HUDEP-2 (cell line): ENCODE data around the gene ROS1.

ENCODE experiments used
- DNase-seq, 76 experiments: peaks; one replicate each; lab custom pipeline; 2025; ENCODE audit not compliant: unreplicated experiment in 76 of 76; lab: John Stamatoyannopoulos, UW

Gene ROS1

DNA sequence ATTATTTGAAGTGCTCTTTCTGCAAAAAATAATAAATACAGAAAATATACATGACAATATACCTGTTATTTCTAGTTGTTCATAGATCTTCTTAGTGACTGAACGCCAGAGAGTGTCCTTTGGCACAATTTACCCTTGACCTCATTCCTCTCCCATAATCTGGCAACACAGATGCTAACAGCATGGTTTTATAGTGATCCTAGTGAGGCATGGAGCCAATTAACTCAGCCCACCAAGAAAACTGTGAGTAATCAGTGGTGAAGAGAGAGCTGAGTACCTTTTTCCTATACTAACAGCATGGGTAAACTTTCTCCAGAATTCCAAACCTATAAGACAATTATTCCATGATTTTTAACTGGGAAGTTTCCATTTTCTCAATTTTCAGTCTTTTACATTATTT is 99.3 kb downstream of the ROS1 start:
- no peak for DNase-seq

DNA sequence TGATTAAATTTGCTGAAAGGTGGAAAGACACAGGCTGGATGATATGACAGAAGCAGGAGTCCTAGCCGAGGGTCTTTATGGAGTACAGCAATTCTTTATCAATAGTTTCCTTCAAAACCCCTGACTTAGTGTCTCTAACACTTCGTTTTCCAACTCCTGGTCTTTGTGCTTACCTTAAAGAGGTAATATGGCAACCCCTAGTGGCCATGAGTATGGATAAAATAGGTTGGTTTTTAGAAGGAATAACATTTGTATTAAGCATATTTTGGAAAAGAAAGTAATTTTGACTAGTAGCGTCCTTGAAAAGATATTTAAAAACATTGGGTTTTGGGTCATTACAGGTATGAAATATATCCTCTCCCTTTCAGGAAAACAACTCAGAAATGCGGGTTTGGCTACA is 108.5 kb downstream of the ROS1 start:
- DNase-seq = peak in 3 of 76 experiments; percentile 3 to 19 (median 13)

DNA sequence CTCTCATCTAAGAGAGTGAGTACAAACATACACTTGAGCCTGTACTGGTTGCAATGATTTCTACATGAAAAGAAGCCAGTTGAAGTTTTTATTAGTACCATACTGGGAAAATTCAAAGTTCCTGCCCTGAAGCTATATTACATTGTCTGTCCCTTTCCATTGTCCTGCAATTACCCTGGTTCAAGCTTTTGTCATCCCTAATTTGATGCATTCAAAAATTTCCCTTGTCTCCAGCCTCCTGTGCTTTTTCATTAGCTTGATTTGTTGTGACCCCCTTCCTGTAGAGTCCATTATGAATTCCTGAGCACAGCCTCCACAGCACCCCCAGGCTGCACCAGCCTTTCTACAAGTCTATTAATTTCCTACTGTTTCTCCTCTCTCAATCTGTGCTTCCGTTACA is 114.0 kb downstream of the ROS1 start:
- DNase-seq = no peak

DNA sequence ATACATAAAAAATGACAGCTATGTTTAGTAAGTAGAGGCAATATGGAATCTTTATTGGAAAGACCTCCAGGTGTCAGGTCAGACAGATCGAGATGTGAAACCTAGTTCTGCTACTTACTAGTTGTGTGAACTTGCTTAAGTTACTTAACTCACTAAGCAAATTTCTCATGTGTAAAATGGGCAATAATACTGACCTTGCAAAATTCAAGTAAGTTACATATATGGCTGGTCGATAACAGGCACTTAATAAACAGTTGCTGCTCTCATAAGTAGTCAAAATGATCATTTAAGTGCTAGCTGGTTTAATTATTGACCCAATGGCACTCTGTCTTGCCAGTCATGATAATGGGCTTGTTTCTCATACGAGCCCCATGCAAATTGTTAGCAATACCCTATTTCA is 114.4 kb downstream of the ROS1 start:
- no peak for DNase-seq

DNA sequence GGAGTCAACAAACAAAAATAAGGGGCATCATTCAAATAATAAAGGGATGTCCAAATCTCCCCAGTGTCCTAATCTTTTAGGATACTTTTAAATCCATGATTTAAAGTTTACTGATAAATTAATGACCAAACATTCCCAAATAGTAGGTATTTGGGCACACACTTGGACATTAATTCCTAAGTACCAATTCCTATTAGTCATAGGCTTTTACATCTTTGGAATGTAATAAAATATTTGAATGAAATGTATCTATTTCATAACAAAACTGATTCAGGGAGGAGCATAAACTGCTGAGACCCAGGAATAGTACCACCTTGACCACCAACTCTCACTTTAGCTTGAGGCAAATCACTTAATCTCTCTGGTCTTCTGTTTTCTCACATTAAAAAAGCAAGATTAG is 116.1 kb downstream of the ROS1 start:
- DNase-seq = no peak

DNA sequence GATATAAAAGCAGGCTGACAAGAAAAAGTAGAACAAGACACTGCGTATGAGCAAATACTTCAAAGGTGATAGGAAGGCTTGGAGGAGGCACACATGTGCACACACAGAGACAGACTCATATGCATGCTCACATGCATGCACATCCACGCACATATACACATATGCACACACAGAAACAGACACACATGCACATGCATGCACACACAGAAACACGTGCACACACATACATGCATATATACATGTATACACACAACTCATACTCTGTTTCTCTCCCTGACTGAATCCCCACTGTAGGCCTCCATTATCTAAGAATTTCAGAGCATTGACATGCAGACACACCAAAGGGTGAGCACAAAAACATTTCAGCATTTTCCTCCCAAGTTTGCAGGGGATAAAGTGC is 116.7 kb downstream of the ROS1 start:
- DNase-seq = no peak

DNA sequence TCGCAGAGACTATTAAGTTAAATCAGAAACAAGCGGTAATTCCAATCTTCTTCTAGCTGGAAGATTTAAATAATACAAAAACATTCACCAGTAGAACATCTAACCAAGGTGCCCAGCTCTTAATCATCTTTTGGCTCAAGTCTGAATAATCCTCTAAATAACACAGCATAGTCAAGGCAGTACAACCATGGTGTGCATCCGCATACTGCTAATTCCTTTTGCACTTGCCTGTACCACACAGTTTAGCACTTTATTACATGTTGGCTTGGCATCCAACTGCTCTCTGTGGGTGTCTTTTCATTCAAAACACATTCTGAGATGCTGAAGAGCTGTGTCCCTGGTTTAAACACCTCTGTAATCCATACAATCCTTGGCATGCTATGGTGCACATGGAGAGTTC is 118.1 kb downstream of the ROS1 start:
- no peak for DNase-seq

DNA sequence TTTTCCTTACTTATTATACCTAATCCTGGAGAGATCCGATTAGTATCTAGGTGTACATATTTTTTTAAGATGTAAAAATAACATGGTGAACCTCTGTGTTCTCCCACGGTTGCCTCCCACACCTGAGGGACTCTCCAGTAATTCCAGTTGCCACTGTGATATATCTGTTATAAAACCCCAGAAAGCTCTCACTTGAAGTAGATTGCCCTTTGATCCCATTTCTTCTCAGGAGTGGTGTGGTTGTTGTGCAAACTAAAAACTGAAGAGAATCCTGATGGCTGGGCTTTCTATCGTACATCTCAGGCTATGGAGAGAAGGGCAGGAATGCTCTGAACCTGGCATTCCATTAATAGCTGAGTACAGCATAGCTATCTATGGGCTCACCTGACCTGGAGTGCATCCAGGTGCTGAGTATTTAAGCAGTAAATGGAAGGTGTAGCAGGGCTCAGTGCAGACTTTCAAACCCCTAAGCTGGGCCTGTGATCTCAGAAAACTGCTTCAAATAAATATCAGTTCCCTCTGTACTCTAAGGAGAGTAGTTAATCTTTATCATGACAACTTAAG is 119.4 kb downstream of the ROS1 start:
- DNase-seq = no peak

DNA sequence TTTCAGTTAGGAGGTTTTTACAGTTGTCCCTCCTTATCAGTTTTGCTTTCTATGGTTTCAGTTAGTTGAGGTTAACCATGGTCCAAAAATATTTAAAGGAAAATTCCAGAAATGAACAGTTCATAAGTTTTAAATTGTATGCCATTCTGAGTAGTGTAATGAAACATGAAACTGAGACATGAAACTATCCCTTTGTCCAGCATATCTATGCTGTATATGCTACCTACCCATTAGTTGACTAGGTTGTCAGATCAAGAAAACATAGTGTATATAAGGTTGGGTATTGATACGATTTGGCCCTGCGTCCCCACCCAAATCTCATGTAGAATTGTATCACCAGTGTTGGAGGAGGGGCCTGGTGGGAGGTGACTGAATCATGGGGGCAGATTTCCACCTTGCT is 121.3 kb downstream of the ROS1 start:
- DNase-seq = no peak

DNA sequence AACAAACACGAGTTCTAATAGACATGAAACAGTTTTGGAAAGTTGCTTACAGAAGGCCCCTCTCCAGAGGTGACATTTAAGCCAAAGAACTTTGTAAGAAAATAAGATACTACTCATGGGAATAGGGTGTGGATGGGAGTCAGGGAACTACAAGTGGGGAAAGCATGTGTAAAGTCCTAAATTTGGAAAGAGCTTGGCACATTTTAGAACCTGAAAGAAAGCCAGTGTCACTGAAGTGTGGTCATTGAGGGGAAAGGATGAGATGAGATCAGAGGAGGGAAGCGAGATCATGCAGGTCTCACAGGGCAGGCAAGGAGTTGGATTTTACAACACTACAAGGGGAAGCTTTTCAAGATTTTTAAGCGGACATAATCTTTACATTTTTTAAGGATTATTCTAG is 122.4 kb downstream of the ROS1 start:
- DNase-seq = no peak

DNA sequence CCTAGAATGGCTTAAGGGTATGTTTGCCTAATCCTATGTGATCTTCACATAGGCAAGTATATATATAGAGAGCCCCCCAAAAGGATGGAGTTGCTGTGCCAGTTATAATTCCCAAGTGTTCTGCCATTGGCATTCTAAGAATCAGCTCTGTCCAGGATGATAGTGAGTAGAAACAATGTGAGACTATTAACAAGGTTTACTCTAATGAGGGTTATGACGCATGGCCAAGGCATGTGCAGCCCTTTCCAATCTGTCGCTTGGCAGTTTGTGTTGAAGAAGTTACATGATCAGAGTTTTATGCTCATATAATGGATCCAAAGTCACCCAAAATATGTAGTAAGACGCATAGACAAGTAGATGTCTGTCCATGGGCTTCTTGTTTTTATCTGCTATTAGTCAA is 126.8 kb downstream of the ROS1 start:
- no peak for DNase-seq

DNA sequence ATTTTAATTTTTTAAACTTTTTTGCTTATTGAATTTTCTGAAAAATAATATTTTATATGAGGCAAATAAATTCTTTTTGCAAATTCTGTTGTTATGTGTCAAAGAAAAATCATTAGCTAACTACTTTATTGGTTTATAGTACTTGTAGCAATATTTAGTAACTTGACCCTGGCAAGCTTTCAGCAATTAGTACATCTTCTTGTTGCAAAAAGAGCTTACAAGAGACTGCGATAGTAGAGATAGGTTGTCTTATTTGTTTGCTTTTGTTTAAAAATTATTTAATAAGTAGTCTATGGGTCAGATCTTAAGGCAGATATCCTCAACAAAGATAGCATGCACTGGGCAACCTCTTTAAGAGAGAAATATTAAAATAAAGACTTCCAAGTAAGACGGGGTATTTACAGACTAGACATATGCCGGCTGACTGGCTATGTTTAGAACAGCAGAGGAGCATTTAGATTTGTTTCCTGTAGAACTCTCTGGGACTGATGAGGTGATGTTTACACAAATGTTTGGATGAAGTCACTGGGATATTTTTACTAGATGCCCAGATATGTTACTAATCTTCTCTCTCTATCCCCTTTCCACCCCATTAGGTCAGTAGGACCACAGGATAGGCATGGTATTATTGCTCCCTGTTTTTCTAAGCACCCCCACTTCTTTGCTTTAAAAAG is 135.4 kb downstream of the ROS1 start:
- no peak for DNase-seq

DNA sequence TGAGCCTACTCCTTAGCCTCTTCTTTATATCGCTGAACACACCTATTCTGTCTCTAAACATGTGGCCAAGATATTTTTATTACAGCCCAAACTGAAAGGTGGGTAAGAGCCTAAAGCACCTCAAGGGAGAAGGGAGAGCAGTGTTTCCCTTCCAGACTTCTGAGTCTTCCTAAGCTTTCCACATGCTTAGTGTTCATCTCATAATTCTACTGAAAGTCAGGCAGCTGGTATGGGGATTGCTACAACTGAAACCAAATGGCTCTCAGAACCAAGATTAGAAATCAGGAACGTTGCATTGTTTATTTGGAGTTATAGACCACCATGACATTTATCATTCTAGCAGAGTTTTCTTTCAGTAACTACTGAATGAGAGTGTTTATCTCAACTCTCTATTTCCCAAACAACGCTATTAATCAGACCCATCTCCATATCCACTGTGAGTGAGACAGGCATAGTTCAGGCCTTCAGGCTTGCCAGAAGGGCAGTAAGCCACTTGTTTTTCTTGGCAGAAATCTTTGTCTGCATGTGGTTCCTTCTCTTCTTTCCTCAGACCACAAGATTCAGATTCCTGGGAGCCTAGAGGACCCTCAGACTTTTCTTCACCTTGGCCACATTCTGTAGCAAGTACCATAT is 137.5 kb downstream of the ROS1 start:
- no peak for DNase-seq

DNA sequence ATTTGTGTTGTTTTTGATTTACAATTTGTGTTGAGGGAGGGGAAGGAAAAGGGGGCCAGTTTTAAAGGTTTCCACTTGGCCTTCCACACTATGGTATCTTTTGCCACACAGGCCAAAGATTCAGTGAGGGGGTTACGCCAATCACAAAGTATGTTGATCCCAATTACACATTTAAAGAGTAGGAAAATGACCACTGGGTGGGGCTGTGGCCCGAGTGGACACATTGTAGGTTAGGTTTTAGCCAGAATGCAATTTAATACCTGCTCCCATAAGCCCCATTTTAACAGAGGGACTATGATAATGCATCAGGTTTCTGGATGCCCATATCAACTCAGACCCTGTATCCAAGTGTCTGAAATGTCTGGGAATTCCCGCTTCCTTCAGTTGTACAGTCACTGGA is 144.8 kb downstream of the ROS1 start:
- peak in 3 of 76 experiments; percentile 9 to 30 (median 9) for DNase-seq

DNA sequence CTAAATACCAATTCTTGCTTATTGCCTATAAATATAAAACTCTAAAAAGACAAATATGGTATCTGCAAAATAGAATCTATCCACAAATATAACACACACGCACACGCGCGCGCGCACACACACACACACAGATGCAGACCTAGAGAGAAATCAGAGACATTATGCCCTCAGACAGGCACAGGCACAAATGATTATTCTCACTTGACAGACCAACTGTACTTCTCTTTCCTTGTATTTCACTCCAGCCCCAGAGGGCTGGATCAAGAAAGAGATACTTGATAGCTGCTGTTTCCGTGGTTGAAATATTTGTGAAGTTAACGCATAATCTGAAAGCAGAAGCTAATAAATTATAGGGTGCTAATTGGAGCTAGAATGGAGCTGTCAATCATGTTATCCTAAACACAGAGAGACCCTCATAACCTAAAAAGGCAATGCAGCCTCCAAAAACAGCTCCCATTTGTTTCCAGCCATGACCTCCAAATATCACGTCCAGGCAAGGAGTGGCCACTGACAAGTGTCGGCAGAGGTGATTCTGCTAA is 148.9 kb downstream of the ROS1 start:
- DNase-seq = no peak

DNA sequence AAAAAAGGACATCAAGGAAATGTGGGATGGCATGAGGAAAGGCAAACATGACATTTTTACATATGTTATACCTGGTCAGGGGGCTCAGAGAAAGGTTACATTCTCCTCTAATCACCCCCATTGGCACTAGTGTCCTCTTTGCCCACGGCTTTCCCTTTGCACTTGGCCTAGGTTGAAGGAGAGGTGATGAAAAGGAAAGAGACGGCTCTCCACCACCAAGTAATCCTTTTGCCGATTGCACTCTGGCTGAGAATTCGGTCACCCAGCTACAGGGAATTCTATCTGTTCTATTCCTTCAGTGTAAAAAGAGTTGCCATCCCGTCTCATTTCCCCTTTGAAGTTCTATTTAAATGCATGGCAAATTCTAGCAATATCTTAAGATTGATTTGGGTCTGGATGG is 150.0 kb downstream of the ROS1 start:
- no peak for DNase-seq

DNA sequence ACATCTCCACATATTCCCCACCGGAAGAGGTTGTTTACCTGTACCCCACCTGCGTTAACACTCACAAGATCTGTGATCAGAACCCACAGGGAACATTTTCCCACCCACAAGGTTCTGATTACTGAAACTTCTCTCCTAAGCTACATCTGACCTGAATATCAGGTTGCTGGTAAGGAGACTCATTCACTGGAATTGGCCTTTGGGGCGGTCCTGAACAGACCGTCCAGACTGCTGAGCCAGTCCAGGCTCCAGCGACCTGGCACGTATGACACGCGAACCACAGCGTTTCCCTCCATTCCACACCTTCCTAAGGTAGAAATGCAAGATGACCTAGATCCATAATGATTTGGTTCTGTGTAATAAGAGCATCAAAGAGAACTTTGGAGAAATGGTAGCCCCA is 150.5 kb downstream of the ROS1 start:
- no peak for DNase-seq

DNA sequence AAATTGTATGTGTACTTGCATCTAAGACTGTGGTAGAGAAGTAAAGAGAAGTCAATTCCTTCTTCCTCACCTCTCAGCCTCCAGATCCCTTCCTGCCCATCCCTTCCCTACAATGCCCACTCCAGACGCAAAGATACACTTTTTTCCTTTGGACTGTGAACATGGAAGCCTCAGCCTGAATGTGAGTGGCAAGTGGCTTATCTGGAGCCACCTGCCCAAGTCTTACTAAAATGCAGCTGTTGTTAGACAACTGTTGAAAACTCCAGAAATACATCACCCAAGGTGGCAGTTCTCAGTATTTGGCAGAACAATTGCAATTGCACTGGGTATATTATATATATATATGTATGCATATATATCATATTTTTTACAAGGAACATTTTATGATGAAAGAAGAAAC is 152.9 kb downstream of the ROS1 start:
- DNase-seq = no peak

DNA sequence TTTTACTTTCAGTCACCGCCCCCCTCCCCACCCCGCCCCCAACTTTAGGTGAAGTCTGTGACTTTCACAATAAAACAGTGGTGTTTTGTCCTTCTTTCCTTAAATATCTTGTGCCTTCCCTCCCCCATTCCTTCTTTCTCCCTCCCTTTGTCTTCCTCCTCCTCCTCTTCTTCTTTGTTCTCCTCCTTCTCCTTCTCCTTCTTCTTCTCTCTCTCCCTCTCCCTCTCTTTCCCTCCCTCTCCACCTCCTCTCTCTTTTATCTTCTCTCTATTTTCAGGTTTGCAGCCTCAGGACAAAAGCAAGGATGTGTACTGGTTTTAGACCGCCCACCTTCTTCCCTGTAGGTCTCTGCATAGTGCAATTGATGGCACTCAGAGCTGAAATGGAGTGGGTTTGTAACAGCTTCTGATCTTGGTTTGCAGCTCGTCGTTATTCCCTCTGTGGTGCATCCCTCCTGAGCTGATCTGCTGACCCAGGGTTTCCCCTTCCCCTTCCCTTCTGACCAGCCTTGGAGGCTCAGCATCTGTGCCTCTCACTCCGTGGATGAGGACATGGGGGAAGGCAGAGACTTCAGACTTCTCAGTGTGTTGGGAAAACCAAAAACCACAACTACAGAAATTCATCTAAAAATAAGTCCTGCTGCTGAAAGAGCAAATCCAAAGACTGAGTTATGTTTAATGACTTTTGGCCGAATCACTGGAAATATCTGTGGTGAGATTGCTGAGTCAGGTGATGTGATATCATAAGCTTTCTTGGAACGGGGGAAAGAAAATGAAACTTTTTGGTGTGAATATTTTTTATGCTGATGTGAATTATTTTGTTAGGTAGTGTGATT is 153.5 kb downstream of the ROS1 start:
- DNase-seq = no peak

DNA sequence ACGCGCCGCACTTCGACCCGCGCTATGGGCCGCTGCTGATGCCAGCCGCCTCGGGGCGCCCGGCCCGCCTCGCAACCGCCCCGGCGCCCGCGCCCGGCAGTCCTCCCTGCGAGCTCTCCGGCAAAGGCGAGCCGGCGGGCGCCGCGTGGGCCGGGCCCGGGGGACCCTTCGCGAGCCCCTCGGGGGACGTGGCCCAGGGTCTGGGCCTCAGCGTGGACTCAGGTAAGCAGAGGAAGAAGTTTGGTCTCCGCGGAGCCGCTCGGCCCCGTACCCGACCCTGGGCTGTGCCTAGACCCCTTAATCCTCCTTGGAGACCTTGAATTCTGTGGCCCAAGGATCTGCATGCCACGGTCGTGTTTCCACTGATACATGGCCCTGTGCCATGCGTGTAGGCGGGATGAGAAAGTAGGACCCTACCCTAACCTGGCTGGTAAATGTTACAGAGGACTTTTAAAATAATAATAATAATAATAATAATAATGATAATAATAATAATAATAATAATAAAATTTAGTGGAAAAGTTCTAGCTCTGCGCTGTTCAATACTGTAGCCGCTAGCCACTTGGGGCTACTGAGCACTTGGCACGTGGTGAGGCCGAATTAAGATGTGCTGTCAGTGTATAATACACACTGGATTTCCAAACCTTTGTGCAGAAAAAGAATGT is 154.8 kb downstream of the ROS1 start:
- no peak for DNase-seq
